Measurements from ENCODE around the gene NDNF. TPM values are rescaled to one million over a fixed set of nuclear protein-coding genes. Genes with fewer than 3 reads are reported as not detected.

The NDNF gene
- polyA plus RNA-seq, 1 of the 3 experiments (the other 2 are of a cell fraction) = not detected

GRCh38 chr4:121076416-121076815 lies 4.1 kb upstream of the NDNF start:
- no peak overlapping the region for H3K4me2 ChIP-seq
- no peak overlapping the region for H3K27ac ChIP-seq (ENCODE audit: low read depth in 2 of 2, low read length in 1 of 2)
- H2AFZ ChIP-seq (ENCODE audit: low read depth) = no peak overlapping the region
- no peaks in the 10 kb centered on the region for H3K79me2 ChIP-seq (ENCODE audit: insufficient read depth)
- H3K9ac ChIP-seq = no peak overlapping the region
- DNase-seq = no peak
- no peaks in the 10 kb centered on the region for H4K20me1 ChIP-seq (ENCODE audit: insufficient read depth)
- H3K9me2 ChIP-seq = no peaks in the 10 kb centered on the region
- H3F3A ChIP-seq (replicated peaks; ENCODE audit: insufficient read depth) = no peaks in the 10 kb centered on the region
- POLR2A ChIA-PET = no interaction called here
- CTCF ChIA-PET = interaction anchor here (0.6 to 0.9 kb wide), 2 partner anchors 19 to 27 kb away, joined by 3 read pairs; no protein-coding TSS in a partner anchor
- TF ChIP-seq EZH2phosphoT487 (IDR thresholded peaks at IDR 0.05; ENCODE audit: borderline replicate concordance, low read depth) (no peak), GATA2 (CRISPR knock-in tag; IDR thresholded peaks at IDR 0.05) (no peak), RFX5 (IDR thresholded peaks at IDR 0.05; ENCODE audit: low read length) (no peak), SIN3A (IDR thresholded peaks at IDR 0.05; ENCODE audit: borderline replicate concordance, low read depth, low read length) (no peak), RAD21 (IDR thresholded peaks at IDR 0.05; ENCODE audit: low read length) (no peak), TAF1 (IDR thresholded peaks at IDR 0.05; ENCODE audit: borderline replicate concordance, low read depth, low read length) (no peak), POLR2AphosphoS5 (IDR thresholded peaks at IDR 0.05; ENCODE audit: low read depth, low read length) (no peak), TCF12 (IDR thresholded peaks at IDR 0.05) (no peak), GABPA (IDR thresholded peaks at IDR 0.05; ENCODE audit: low read depth) (no peak), JUND (IDR thresholded peaks at IDR 0.05) (no peak)
- TF ChIP-seq, protein P1, sequence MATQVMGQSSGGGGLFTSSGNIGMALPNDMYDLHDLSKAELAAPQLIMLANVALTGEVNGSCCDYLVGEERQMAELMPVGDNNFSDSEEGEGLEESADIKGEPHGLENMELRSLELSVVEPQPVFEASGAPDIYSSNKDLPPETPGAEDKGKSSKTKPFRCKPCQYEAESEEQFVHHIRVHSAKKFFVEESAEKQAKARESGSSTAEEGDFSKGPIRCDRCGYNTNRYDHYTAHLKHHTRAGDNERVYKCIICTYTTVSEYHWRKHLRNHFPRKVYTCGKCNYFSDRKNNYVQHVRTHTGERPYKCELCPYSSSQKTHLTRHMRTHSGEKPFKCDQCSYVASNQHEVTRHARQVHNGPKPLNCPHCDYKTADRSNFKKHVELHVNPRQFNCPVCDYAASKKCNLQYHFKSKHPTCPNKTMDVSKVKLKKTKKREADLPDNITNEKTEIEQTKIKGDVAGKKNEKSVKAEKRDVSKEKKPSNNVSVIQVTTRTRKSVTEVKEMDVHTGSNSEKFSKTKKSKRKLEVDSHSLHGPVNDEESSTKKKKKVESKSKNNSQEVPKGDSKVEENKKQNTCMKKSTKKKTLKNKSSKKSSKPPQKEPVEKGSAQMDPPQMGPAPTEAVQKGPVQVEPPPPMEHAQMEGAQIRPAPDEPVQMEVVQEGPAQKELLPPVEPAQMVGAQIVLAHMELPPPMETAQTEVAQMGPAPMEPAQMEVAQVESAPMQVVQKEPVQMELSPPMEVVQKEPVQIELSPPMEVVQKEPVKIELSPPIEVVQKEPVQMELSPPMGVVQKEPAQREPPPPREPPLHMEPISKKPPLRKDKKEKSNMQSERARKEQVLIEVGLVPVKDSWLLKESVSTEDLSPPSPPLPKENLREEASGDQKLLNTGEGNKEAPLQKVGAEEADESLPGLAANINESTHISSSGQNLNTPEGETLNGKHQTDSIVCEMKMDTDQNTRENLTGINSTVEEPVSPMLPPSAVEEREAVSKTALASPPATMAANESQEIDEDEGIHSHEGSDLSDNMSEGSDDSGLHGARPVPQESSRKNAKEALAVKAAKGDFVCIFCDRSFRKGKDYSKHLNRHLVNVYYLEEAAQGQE (IDR thresholded peaks at IDR 0.05; ENCODE audit: low read depth, low read length) = no peak
- TF ChIP-seq, protein P2, sequence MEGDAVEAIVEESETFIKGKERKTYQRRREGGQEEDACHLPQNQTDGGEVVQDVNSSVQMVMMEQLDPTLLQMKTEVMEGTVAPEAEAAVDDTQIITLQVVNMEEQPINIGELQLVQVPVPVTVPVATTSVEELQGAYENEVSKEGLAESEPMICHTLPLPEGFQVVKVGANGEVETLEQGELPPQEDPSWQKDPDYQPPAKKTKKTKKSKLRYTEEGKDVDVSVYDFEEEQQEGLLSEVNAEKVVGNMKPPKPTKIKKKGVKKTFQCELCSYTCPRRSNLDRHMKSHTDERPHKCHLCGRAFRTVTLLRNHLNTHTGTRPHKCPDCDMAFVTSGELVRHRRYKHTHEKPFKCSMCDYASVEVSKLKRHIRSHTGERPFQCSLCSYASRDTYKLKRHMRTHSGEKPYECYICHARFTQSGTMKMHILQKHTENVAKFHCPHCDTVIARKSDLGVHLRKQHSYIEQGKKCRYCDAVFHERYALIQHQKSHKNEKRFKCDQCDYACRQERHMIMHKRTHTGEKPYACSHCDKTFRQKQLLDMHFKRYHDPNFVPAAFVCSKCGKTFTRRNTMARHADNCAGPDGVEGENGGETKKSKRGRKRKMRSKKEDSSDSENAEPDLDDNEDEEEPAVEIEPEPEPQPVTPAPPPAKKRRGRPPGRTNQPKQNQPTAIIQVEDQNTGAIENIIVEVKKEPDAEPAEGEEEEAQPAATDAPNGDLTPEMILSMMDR (IDR thresholded peaks at IDR 0.05) = no peak
- TF ChIP-seq, protein P3, sequence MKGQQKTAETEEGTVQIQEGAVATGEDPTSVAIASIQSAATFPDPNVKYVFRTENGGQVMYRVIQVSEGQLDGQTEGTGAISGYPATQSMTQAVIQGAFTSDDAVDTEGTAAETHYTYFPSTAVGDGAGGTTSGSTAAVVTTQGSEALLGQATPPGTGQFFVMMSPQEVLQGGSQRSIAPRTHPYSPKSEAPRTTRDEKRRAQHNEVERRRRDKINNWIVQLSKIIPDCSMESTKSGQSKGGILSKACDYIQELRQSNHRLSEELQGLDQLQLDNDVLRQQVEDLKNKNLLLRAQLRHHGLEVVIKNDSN (IDR thresholded peaks at IDR 0.05; ENCODE audit: borderline replicate concordance, low read depth) = no peak
- peaks cover 21% of the 10 kb centered on the region for H3K27me3 ChIP-seq (ENCODE audit: insufficient read depth)
- 63% methylated on average over 6 of the region's 6 CpGs for WGBS (ENCODE audit: low lambda C conversion rate)
- H3K4me3 ChIP-seq (ENCODE audit: low read depth in 2 of 2, low read length in 1 of 2) = no peak overlapping the region
- peaks cover 5 to 11% of the 10 kb centered on the region in 2 experiments; a peak in 3 of 4 replicates for H3K4me1 ChIP-seq (ENCODE audit: control insufficient read depth in 1 of 2, insufficient read depth in 2 of 2, low read depth in 1 of 2, low read length in 1 of 2)
- no peaks in the 10 kb centered on the region for H3K36me3 ChIP-seq (replicated peaks in 1 of 2; ENCODE audit: control insufficient read depth in 1 of 2, insufficient read depth in 2 of 2, low read length in 1 of 2)
- no peaks in the 10 kb centered on the region for H3K9me3 ChIP-seq
